GM12892 (cell line): ENCODE results near the gene GPR39.

Experiments
- POLR2A ChIP-seq: IDR thresholded peaks from 2 replicates; pipeline ENCODE4 v1.6.1; 2011; ENCODE audit warnings: low read depth, low read length, control low read depth
- POLR2AphosphoS5 ChIP-seq: IDR thresholded peaks from 2 replicates; pipeline ENCODE4 v1.6.1; 2011; ENCODE audit warnings: low read depth, low read length, control low read depth
- TAF1 ChIP-seq: IDR thresholded peaks from 2 replicates; pipeline ENCODE4 v1.6.1; 2011; ENCODE audit warnings: low read depth, mild to moderate bottlenecking, control low read depth, low read length, borderline replicate concordance

- TF ChIP-seq POLR2AphosphoS5 (no peak), POLR2A (no peak), TAF1 (no peak)
Observed at GRCh38 chr2:132651115-132652045, 234.8 kb downstream of the GPR39 start.
